ENCODE data around the gene RNF8.
"Not testable (repeated sequence)": the region's sequence is repeated elsewhere in the genome, so short reads cannot be mapped to it uniquely, and the experiment has no call there.

RNF8 gene

GRCh38 chr6:37401658-37402057, 47.9 kb downstream of the RNF8 start:
- not testable (repeated sequence) for DNase-seq

GRCh38 chr6:37406726-37407341, 53.1 kb downstream of the RNF8 start:
- DNase-seq = no peak

GRCh38 chr6:37407948-37408347, 54.2 kb downstream of the RNF8 start:
- no peak for DNase-seq

GRCh38 chr6:37409501-37409900, 55.7 kb downstream of the RNF8 start:
- DNase-seq = no peak

GRCh38 chr6:37417393-37417792, 63.6 kb downstream of the RNF8 start:
- DNase-seq = no peak

GRCh38 chr6:37418722-37419121, 64.9 kb downstream of the RNF8 start:
- DNase-seq = no peak

- DNase-seq = no peak
These were observed 72.5 kb downstream of the RNF8 start for GRCh38 chr6:37426058-37426944.

GRCh38 chr6:37426945-37427510, 73.2 kb downstream of the RNF8 start:
- no peak for DNase-seq

- DNase-seq = no peak
These were observed 75.6 kb downstream of the RNF8 start for GRCh38 chr6:37429352-37429750.

- DNase-seq = no peak
These were observed 78.8 kb downstream of the RNF8 start for GRCh38 chr6:37432590-37432915.

- DNase-seq = peak; percentile 90 to 95 (median 94)
These were observed 79.3 kb downstream of the RNF8 start, which contains the start of gene CMTR1 for GRCh38 chr6:37432916-37433656. Gene CMTR1 (plus strand): TSS chr6:37433221. CDS start chr6:37435630, 2,409 bp downstream.

GRCh38 chr6:37433657-37434271, 80.0 kb downstream of the RNF8 start:
- peak in 5 of 6 experiments; percentile 5 to 61 (median 58) for DNase-seq

GRCh38 chr6:37435373-37435772, 81.6 kb downstream of the RNF8 start:
- DNase-seq = no peak

GRCh38 chr6:37435816-37436215, 82.0 kb downstream of the RNF8 start:
- DNase-seq = no peak

- no peak for DNase-seq
These were observed 85.1 kb downstream of the RNF8 start for GRCh38 chr6:37438930-37439329.

- DNase-seq = no peak
These were observed 87.9 kb downstream of the RNF8 start for GRCh38 chr6:37441651-37442050.

- no peak for DNase-seq
These were observed 88.8 kb downstream of the RNF8 start for GRCh38 chr6:37442416-37443215.

- DNase-seq = not testable (repeated sequence)
These were observed 89.4 kb downstream of the RNF8 start for GRCh38 chr6:37443216-37443542.

Measured in stimulated activated naive CD4-positive, alpha-beta T cell (primary cell).